ENCODE data around the gene LCOR.

- TF ChIP-seq EZH2phosphoT487 (IDR thresholded peaks at IDR 0.05; ENCODE audit: low read depth, severe bottlenecking, unreplicated experiment) = no peak
- TF ChIP-seq CTCF (IDR thresholded peaks at IDR 0.05; ENCODE audit: poor library complexity) = no peak
Measured at GRCh38 chr10:96924861-96925260, 92.8 kb downstream of the LCOR start.
